HEK293 (cell line): ENCODE data around the gene DKK3.

Experiments
- CTCF ChIA-PET: fragments of 350-600 bp; formaldehyde crosslinking; extraction: SDS; loops from one replicate; lab custom pipeline; 2021; ENCODE audit warnings: antibody characterized with exemption; lab: Yijun Ruan, JAX
- POLR2A ChIA-PET: fragments of 300-600 bp; formaldehyde crosslinking; extraction: SDS; loops from one replicate; lab custom pipeline; 2020; ENCODE audit warnings: antibody characterized with exemption, inconsistent platforms; lab: Yijun Ruan, JAX
- H3K27ac ChIP-seq: fragments of 200-500 bp; sonication (Bioruptor generic); 2 replicates; pipeline ENCODE4 v1.5.1; 2014; ENCODE audit warnings: low read depth, low read length, control low read depth, inconsistent platforms; ENCODE audit errors: extremely low read depth
- H3K36me3 ChIP-seq, 2 experiments: fragments of 200-500 bp in 1 of 2; sonication (Bioruptor generic) in 1 of 2; 1 replicate in 1 of 2; 2 replicates in 1 of 2; pipeline ENCODE4 v1.5.1; 2014 to 2017; ENCODE audit warnings: inconsistent platforms in 2 of 2, low read length in 2 of 2; ENCODE audit not compliant: control insufficient read depth in 2 of 2, insufficient read depth in 1 of 2
- H3K4me1 ChIP-seq: fragments of 200-500 bp; sonication (Bioruptor generic); 2 replicates; pipeline ENCODE4 v1.5.1; 2014; ENCODE audit warnings: mild to moderate bottlenecking, low read length, inconsistent platforms; ENCODE audit not compliant: control insufficient read depth, insufficient read depth
- H3K4me3 ChIP-seq: 2 replicates; pipeline ENCODE4 v1.5.1; 2011; ENCODE audit warnings: low read depth, mild to moderate bottlenecking, control low read depth, low read length, moderate library complexity
- H3K9me3 ChIP-seq: fragments of 200-500 bp; sonication (Bioruptor generic); 2 replicates; pipeline ENCODE4 v1.5.1; 2014; ENCODE audit warnings: low read depth, low read length, inconsistent platforms; ENCODE audit not compliant: control insufficient read depth, insufficient read depth
- CTCF ChIP-seq: fragments of 450-650 bp; formaldehyde crosslinking; IDR thresholded peaks from 2 replicates; pipeline ENCODE4 v1.5.1; 2016; ENCODE audit warnings: missing biosample characterization, missing genetic modification characterization
- GLIS1 ChIP-seq: fragments of 450-650 bp; formaldehyde crosslinking; IDR thresholded peaks from 2 replicates; pipeline ENCODE4 v1.5.1; 2016; ENCODE audit warnings: missing biosample characterization, missing genetic modification characterization
- SCRT2 ChIP-seq: fragments of 450-650 bp; formaldehyde crosslinking; IDR thresholded peaks from 2 replicates; pipeline ENCODE4 v1.5.1; 2016; ENCODE audit warnings: missing biosample characterization, missing genetic modification characterization
- ZBTB10 ChIP-seq: fragments of 450-650 bp; formaldehyde crosslinking; IDR thresholded peaks from 2 replicates; pipeline ENCODE4 v1.5.1; 2016; ENCODE audit warnings: missing biosample characterization, missing genetic modification characterization
- ZIC2 ChIP-seq: fragments of 450-650 bp; formaldehyde crosslinking; IDR thresholded peaks from 2 replicates; pipeline ENCODE4 v1.5.1; 2016; ENCODE audit warnings: missing biosample characterization, missing genetic modification characterization
- ZNF155 ChIP-seq: fragments of 450-650 bp; formaldehyde crosslinking; IDR thresholded peaks from 2 replicates; pipeline ENCODE4 v1.5.1; 2016; ENCODE audit warnings: missing biosample characterization, missing genetic modification characterization
- ZNF302 ChIP-seq: fragments of 450-650 bp; formaldehyde crosslinking; IDR thresholded peaks from 2 replicates; pipeline ENCODE4 v1.5.1; 2016; ENCODE audit warnings: missing biosample characterization, missing genetic modification characterization, low read depth
- ZNF341 ChIP-seq: fragments of 450-650 bp; formaldehyde crosslinking; IDR thresholded peaks from 2 replicates; pipeline ENCODE4; 2016; ENCODE audit warnings: low read depth, missing biosample characterization, missing genetic modification characterization
- ZNF394 ChIP-seq: fragments of 450-650 bp; formaldehyde crosslinking; IDR thresholded peaks from 2 replicates; pipeline ENCODE4 v1.5.1; 2016; ENCODE audit warnings: missing biosample characterization, missing genetic modification characterization, mild to moderate bottlenecking, moderate library complexity, borderline replicate concordance
- ZNF426 ChIP-seq: fragments of 450-650 bp; formaldehyde crosslinking; IDR thresholded peaks from 2 replicates; pipeline ENCODE4 v1.5.1; 2017; ENCODE audit warnings: missing biosample characterization, missing genetic modification characterization, mild to moderate bottlenecking, inconsistent platforms, moderate library complexity
- ZSCAN30 ChIP-seq: fragments of 450-650 bp; IDR thresholded peaks from 2 replicates; pipeline ENCODE4 v1.5.1; 2018; ENCODE audit warnings: missing biosample characterization, mild to moderate bottlenecking, missing genetic modification characterization, moderate library complexity
- TF ChIP-seq, protein P1 (sequence below): fragments of 450-650 bp; IDR thresholded peaks from 2 replicates; pipeline ENCODE4 v1.5.1; 2018; ENCODE audit warnings: missing biosample characterization, missing genetic modification characterization
- TF ChIP-seq, protein P2 (sequence below): fragments of 450-650 bp; formaldehyde crosslinking; IDR thresholded peaks from 2 replicates; pipeline ENCODE4 v1.5.1; 2016; ENCODE audit warnings: missing biosample characterization, missing genetic modification characterization
- TF ChIP-seq, protein P3 (sequence below): fragments of 450-650 bp; formaldehyde crosslinking; IDR thresholded peaks from 2 replicates; pipeline ENCODE4 v1.5.0; 2017; ENCODE audit warnings: missing biosample characterization, missing genetic modification characterization, borderline replicate concordance

The DKK3 gene

GRCh38 chr11:11978792-11979487, 29.5 kb downstream of the DKK3 start:
- H3K27ac ChIP-seq: no peak overlapping the region

DNA sequence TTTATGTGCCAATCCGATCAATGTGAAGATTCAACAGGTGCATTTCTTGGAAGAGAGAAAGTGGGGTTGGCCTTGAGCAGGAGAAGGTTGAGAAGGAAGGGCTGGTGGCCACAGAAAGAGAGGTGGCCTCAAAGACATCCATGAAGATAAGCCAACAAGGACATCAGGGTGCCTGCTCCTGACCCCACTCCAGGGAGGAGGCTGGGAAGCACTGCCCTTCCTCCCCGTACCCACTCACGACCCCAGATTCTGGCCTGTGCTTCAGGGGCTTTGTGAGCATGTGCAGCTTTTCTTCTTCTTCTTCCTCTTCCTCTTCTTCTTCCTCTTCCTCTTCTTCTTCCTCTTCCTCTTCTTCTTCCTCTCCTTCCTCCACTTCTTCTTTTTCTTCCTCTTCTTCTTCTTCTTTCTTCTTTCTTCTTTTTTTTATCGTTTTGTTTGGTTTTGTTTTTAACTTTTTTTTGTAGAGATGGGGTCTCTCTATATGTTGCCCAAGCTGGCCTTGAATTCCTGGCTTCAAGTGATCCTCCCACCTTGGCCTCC, 30.3 kb downstream of the DKK3 start:
- no peak for TF ChIP-seq ZNF394 (tag by site-specific recombination)
- peak; percentile 43; the same call in 1 of the 2 replicates for TF ChIP-seq SCRT2 (tag by site-specific recombination)
- TF ChIP-seq, protein P1, sequence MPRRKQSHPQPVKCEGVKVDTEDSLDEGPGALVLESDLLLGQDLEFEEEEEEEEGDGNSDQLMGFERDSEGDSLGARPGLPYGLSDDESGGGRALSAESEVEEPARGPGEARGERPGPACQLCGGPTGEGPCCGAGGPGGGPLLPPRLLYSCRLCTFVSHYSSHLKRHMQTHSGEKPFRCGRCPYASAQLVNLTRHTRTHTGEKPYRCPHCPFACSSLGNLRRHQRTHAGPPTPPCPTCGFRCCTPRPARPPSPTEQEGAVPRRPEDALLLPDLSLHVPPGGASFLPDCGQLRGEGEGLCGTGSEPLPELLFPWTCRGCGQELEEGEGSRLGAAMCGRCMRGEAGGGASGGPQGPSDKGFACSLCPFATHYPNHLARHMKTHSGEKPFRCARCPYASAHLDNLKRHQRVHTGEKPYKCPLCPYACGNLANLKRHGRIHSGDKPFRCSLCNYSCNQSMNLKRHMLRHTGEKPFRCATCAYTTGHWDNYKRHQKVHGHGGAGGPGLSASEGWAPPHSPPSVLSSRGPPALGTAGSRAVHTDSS (tag by site-specific recombination): peak; percentile 87
- TF ChIP-seq ZNF426 (tag by site-specific recombination): no peak
- H3K27ac ChIP-seq: no peak overlapping the region
- H3K4me1 ChIP-seq: no peaks in the 10 kb centered on the region
- ChIA-PET CTCF (interaction anchor here (0.8 to 6.3 kb wide), 4 partner anchors 11 to 47 kb away, joined by 3 to 57 read pairs (median 4); no protein-coding TSS in a partner anchor), POLR2A (no interaction called here)
- H3K36me3 ChIP-seq: no peaks in the 10 kb centered on the region
- H3K4me3 ChIP-seq: no peak overlapping the region
- no peaks in the 10 kb centered on the region for H3K9me3 ChIP-seq

More at GRCh38 chr11:11978792-11979487, 29.5 kb downstream of the DKK3 start:
- Histone ChIP-seq H3K36me3 (no peaks in the 10 kb centered on the region), H3K4me1 (no peaks in the 10 kb centered on the region), H3K4me3 (no peak overlapping the region), H3K9me3 (no peaks in the 10 kb centered on the region)
- TF ChIP-seq, protein P2, sequence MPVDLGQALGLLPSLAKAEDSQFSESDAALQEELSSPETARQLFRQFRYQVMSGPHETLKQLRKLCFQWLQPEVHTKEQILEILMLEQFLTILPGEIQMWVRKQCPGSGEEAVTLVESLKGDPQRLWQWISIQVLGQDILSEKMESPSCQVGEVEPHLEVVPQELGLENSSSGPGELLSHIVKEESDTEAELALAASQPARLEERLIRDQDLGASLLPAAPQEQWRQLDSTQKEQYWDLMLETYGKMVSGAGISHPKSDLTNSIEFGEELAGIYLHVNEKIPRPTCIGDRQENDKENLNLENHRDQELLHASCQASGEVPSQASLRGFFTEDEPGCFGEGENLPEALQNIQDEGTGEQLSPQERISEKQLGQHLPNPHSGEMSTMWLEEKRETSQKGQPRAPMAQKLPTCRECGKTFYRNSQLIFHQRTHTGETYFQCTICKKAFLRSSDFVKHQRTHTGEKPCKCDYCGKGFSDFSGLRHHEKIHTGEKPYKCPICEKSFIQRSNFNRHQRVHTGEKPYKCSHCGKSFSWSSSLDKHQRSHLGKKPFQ: 0 out of 2 replicates have a peak, but pooled peaks have one; percentile 23
- TF ChIP-seq ZBTB10 (tag by site-specific recombination) (no peak), ZIC2 (tag by site-specific recombination) (peak; percentile 30; the same call in 1 of the 2 replicates)
- ChIA-PET POLR2A (interaction anchor here (0.6 kb wide), 1 partner anchor 16 kb away, joined by 3 read pairs; no protein-coding TSS in a partner anchor), CTCF (interaction anchor here (0.7 to 6.3 kb wide), 8 partner anchors 12 to 301 kb away, joined by 3 to 57 read pairs (median 3); no protein-coding TSS in a partner anchor)

DNA sequence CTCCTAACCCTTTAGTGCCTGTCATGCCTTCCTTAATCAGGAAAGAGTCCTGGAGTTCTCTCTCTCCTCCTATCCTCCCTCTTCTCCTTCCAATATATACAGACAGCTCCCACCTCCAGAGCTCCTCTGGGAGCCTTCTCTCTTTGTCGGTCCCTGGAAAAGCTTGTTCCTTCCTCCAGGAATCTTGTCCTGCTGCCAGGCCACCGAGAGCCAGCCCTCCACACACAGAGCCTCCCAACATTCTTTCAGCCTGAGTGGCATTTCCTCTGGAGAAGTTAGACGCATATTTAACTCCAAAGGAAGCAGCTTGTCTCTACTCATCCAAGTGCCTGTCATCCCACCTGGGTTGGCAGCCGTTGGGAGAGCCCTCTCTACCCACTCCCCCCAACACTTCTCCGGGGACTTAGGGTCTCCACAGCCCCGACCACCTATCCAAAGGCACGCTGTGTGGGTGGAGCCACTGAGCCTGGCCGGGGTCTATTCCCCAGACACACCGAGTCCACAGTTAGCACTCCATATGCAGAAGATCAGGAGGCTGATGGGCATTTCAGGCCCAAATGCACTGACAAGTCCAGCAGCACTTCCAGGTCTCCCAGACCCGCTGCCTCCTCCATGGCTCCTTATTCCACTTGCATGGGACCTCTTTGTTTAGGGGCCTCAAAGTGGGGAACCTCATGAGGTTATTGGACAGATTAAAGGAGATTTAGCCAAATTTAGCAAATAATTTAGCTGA, 31.1 kb downstream of the DKK3 start:
- ChIA-PET CTCF (interaction anchor here (0.7 to 6.3 kb wide), 3 partner anchors 10 to 911 kb away, joined by 3 to 57 read pairs (median 5); no protein-coding TSS in a partner anchor), POLR2A (no interaction called here)
- no peaks in the 10 kb centered on the region for H3K36me3 ChIP-seq
- no peaks in the 10 kb centered on the region for H3K4me1 ChIP-seq
- H3K4me3 ChIP-seq: no peak overlapping the region
- H3K27ac ChIP-seq: no peak overlapping the region
- H3K9me3 ChIP-seq: no peaks in the 10 kb centered on the region
- TF ChIP-seq ZNF155 (tag by site-specific recombination) (no peak), ZSCAN30 (no peak), ZNF302 (tag by site-specific recombination) (no peak), GLIS1 (tag by site-specific recombination) (no peak), ZNF341 (tag by site-specific recombination) (no peak), CTCF (tag by site-specific recombination) (no peak)
- TF ChIP-seq, protein P3, sequence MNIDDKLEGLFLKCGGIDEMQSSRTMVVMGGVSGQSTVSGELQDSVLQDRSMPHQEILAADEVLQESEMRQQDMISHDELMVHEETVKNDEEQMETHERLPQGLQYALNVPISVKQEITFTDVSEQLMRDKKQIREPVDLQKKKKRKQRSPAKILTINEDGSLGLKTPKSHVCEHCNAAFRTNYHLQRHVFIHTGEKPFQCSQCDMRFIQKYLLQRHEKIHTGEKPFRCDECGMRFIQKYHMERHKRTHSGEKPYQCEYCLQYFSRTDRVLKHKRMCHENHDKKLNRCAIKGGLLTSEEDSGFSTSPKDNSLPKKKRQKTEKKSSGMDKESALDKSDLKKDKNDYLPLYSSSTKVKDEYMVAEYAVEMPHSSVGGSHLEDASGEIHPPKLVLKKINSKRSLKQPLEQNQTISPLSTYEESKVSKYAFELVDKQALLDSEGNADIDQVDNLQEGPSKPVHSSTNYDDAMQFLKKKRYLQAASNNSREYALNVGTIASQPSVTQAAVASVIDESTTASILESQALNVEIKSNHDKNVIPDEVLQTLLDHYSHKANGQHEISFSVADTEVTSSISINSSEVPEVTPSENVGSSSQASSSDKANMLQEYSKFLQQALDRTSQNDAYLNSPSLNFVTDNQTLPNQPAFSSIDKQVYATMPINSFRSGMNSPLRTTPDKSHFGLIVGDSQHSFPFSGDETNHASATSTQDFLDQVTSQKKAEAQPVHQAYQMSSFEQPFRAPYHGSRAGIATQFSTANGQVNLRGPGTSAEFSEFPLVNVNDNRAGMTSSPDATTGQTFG: no peak
